Activated CD8-positive, alpha-beta T cell treated with anti-CD3 and anti-CD28 coated beads, Interleukin-2, amount 10 ng/mL, durations not matched to agents 7 days and 5 days (primary cell): ENCODE measurements around the gene IL13RA2. TPM values are rescaled to one million over a fixed set of nuclear protein-coding genes. Genes with fewer than 3 reads are reported as not detected.

Experiments used
- ATAC-seq: fragments of 150-1000 bp; cut with Tn5 transposase; one replicate; pipeline ENCODE4 v1.10.0; 2021; ENCODE audit warnings: moderate library complexity
- CTCF ChIA-PET: fragments of 350-600 bp; sonication (Branson Sonifier 250); formaldehyde crosslinking; loops from one replicate; lab custom pipeline; 2021; ENCODE audit warnings: antibody characterized with exemption; lab: Charles Lee
- POLR2A ChIA-PET: fragments of 350-600 bp; sonication (Branson Sonifier 250); formaldehyde crosslinking; loops from one replicate; lab custom pipeline; 2021; ENCODE audit warnings: antibody characterized with exemption; lab: Charles Lee
- DNase-seq: peaks from one replicate; pipeline ENCODE4 v3.0.0-alpha.2; 2020
- H3K27ac Mint-ChIP-seq: one replicate; pipeline ENCODE4 v1.8.0; 2021; ENCODE audit warnings: mild to moderate bottlenecking, mixed read lengths
- H3K27me3 Mint-ChIP-seq: one replicate; pipeline ENCODE4 v1.8.0; 2021; ENCODE audit warnings: low read depth, mixed read lengths
- H3K36me3 Mint-ChIP-seq: one replicate; pipeline ENCODE4 v1.8.0; 2021; ENCODE audit warnings: low read depth, mixed read lengths
- H3K4me1 Mint-ChIP-seq: one replicate; pipeline ENCODE4 v1.8.0; 2021; ENCODE audit warnings: low read depth, mixed read lengths
- H3K4me3 Mint-ChIP-seq: one replicate; pipeline ENCODE4 v1.8.0; 2021; ENCODE audit warnings: mild to moderate bottlenecking, mixed read lengths
- H3K9me3 Mint-ChIP-seq: one replicate; pipeline ENCODE4 v1.8.0; 2022; ENCODE audit warnings: mixed read lengths; ENCODE audit not compliant: insufficient read depth
- total RNA-seq, 2 experiments: library from RNA; stranded (reverse); gene quantifications; one replicate each; pipeline ENCODE4 v1.2.3, GENCODE V29; 2021

IL13RA2 gene
- total RNA-seq, 2 experiments from 2014 or later, result not detected

GRCh38 chrX:115029869-115030570 lies 12.6 kb upstream of the IL13RA2 start:
- ChIA-PET CTCF (no interaction called here), POLR2A (no interaction called here)
- Mint-ChIP-seq H3K4me3 (no peak overlapping the region), H3K27ac (no peak overlapping the region), H3K4me1 (no peaks in the 10 kb centered on the region), H3K36me3 (no peaks in the 10 kb centered on the region), H3K9me3 (no peaks in the 10 kb centered on the region), H3K27me3 (no peaks in the 10 kb centered on the region)
- ATAC-seq (no peak), DNase-seq (no peak)

GRCh38 chrX:115029440-115029839 lies 12.0 kb upstream of the IL13RA2 start:
- Mint-ChIP-seq H3K4me1 (no peaks in the 10 kb centered on the region), H3K4me3 (no peak overlapping the region), H3K9me3 (no peaks in the 10 kb centered on the region), H3K36me3 (no peaks in the 10 kb centered on the region), H3K27me3 (no peaks in the 10 kb centered on the region), H3K27ac (no peak overlapping the region)
- ATAC-seq, result no peak
- no peak for DNase-seq
- POLR2A ChIA-PET, result no interaction called here
- CTCF ChIA-PET, result no interaction called here

GRCh38 chrX:115023811-115024210 lies 6.4 kb upstream of the IL13RA2 start:
- ChIA-PET POLR2A (no interaction called here), CTCF (no interaction called here)
- Mint-ChIP-seq H3K4me1 (no peaks in the 10 kb centered on the region), H3K27me3 (no peaks in the 10 kb centered on the region), H3K9me3 (no peaks in the 10 kb centered on the region), H3K27ac (no peak overlapping the region), H3K36me3 (no peaks in the 10 kb centered on the region), H3K4me3 (no peak overlapping the region)
- ATAC-seq (no peak), DNase-seq (no peak)

- no peaks in the 10 kb centered on the region for H3K9me3 Mint-ChIP-seq
- no peak overlapping the region for H3K4me3 Mint-ChIP-seq
- H3K4me1 Mint-ChIP-seq, result no peaks in the 10 kb centered on the region
- no peak for DNase-seq
- POLR2A ChIA-PET, result no interaction called here
- CTCF ChIA-PET, result no interaction called here
- H3K27ac Mint-ChIP-seq, result no peak overlapping the region
- H3K36me3 Mint-ChIP-seq, result no peaks in the 10 kb centered on the region
- no peak for ATAC-seq
- H3K27me3 Mint-ChIP-seq, result no peaks in the 10 kb centered on the region
These were observed 5.7 kb upstream of the IL13RA2 start for GRCh38 chrX:115023139-115023538.

DNA sequence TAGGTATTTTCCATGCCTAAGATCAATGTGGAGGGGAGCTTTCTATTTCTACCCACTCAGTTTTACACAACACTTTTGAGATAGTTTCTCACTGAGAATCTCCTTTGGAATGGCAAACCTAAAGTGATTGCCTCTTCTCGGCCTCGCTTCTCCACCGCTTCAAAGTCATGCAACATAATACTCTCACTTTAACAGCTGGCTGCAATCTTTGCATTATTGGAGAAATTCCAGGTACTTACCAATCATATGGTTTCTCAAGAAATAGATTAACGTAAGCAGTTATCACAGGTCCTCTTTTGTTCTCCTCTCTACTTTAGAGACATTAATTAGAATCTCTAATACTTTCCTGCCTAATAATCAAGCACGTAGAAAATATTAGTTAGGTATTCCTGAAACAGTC lies 3.7 kb upstream of the IL13RA2 start:
- ChIA-PET CTCF (no interaction called here), POLR2A (no interaction called here)
- H3K36me3 Mint-ChIP-seq, result no peaks in the 10 kb centered on the region
- no peaks in the 10 kb centered on the region for H3K9me3 Mint-ChIP-seq
- no peak overlapping the region for H3K27ac Mint-ChIP-seq
- H3K27me3 Mint-ChIP-seq, result no peaks in the 10 kb centered on the region
- H3K4me1 Mint-ChIP-seq, result no peaks in the 10 kb centered on the region
- DNase-seq (no peak), ATAC-seq (no peak)
- H3K4me3 Mint-ChIP-seq, result no peak overlapping the region

DNA sequence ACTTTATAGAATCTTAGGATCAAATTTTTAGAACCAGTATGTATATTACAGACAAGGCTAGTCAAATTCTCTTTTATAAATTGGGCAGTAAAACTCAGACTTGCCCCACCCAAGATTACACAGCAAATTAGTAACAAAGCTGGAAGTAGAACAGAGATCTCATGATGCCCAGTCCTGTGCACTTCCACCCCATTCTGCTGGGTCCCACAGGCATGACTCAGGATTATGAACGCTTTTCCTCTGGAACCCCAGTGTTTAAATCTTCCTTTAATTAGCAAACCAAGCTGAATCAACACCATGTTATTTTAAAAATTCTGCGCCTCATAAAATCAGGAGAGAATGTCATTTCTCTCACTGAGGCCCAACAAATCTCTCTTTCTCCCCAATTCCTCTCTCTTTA lies 1.5 kb upstream of the IL13RA2 start:
- CTCF ChIA-PET, result no interaction called here
- H3K36me3 Mint-ChIP-seq, result no peaks in the 10 kb centered on the region
- H3K27me3 Mint-ChIP-seq, result no peaks in the 10 kb centered on the region
- no peak overlapping the region for H3K27ac Mint-ChIP-seq
- no peaks in the 10 kb centered on the region for H3K4me1 Mint-ChIP-seq
- ATAC-seq, result no peak
- no peaks in the 10 kb centered on the region for H3K9me3 Mint-ChIP-seq
- no peak overlapping the region for H3K4me3 Mint-ChIP-seq
- DNase-seq, result no peak
- POLR2A ChIA-PET, result no interaction called here

DNA sequence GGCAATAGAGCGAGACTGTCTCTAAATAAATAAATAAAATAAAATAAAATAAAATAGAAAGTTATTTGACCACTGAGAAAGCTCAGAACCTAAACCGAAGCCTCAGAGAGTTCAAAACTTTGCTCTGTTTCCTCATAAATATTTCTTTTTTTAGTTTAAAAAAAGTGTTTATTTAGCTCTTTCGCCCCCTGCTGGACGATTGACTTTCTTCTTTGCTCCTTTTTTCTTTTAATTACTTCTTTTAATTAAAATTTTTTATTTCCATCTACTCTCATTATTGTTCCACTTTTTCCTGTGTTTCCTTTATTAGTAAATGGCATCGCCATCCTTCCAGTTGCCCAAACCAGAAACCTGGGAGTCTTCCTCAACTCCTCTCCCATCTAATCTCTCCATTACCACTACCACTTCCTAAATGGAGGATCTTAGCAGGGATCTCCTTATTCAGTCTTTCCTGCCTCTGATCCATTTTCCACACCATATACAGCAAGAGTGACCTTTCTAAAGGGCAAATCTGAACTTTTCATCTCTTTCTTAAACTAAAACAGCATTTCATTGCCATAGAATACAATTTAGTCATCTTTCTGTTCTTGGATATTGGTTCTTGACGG lies 728 bp upstream of the IL13RA2 start:
- Mint-ChIP-seq H3K4me1 (no peaks in the 10 kb centered on the region), H3K27ac (no peak overlapping the region), H3K27me3 (no peaks in the 10 kb centered on the region), H3K36me3 (no peaks in the 10 kb centered on the region), H3K9me3 (no peaks in the 10 kb centered on the region), H3K4me3 (no peak overlapping the region)
- ChIA-PET CTCF (no interaction called here), POLR2A (no interaction called here)
- no peak for DNase-seq
- ATAC-seq, result no peak

- Mint-ChIP-seq H3K4me3 (no peak overlapping the region), H3K27me3 (no peaks in the 10 kb centered on the region), H3K4me1 (no peaks in the 10 kb centered on the region), H3K27ac (no peak overlapping the region), H3K9me3 (no peaks in the 10 kb centered on the region), H3K36me3 (no peaks in the 10 kb centered on the region)
- ChIA-PET POLR2A (no interaction called here), CTCF (no interaction called here)
- DNase-seq (no peak), ATAC-seq (no peak)
These were observed 3.7 kb downstream of the IL13RA2 start for GRCh38 chrX:115013705-115014104.

GRCh38 chrX:115011428-115011827 lies 6.0 kb downstream of the IL13RA2 start:
- Mint-ChIP-seq H3K36me3 (no peaks in the 10 kb centered on the region), H3K4me3 (no peak overlapping the region), H3K4me1 (no peaks in the 10 kb centered on the region), H3K27me3 (no peaks in the 10 kb centered on the region), H3K27ac (no peak overlapping the region), H3K9me3 (no peaks in the 10 kb centered on the region)
- ChIA-PET POLR2A (no interaction called here), CTCF (no interaction called here)
- no peak for ATAC-seq
- DNase-seq, result no peak

DNA sequence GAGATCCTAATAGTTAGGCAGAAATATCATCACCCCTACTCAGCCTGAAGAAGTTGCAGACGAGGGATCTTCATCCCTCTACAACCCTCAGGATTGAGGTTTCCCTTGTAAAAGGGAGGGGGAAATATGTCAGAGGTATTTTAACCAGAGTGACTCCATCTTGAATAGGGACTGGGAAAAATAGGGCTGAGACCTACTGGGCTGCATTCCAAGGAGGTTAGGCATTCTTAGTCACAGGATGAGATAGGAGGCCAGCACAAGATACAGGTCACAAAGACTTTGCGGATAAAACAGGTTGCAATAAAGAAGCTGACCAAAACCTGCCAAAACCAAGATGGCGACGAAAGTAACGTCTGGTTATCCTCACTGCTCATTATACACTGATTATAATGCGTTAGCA lies 17.5 kb downstream of the IL13RA2 start:
- Mint-ChIP-seq H3K27ac (no peak overlapping the region), H3K27me3 (no peaks in the 10 kb centered on the region), H3K4me1 (no peaks in the 10 kb centered on the region), H3K36me3 (no peaks in the 10 kb centered on the region), H3K9me3 (no peaks in the 10 kb centered on the region), H3K4me3 (no peak overlapping the region)
- CTCF ChIA-PET, result no interaction called here
- POLR2A ChIA-PET, result no interaction called here
- ATAC-seq, result no peak
- DNase-seq, result no peak

DNA sequence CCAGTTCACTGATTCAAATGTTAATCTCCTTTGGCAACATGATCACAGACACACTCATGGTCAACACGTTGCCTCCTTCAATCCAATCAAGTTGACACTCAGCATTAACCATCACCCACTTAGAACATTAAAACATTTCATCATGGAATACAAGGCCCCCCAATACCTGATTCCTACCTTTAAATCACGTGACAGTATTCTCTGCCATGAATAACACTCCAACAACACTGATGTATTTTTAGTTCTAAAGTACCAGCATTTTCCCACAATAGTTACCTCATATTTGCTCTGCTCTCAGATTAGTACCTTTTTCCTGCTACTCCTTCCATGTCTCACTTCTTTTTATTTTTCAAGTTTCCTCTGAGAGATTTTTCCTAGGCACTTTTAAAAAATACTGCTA lies 19.6 kb downstream of the IL13RA2 start:
- no peak for ATAC-seq
- no peak for DNase-seq
- POLR2A ChIA-PET, result no interaction called here
- Mint-ChIP-seq H3K9me3 (no peaks in the 10 kb centered on the region), H3K27me3 (no peaks in the 10 kb centered on the region), H3K4me3 (no peak overlapping the region), H3K4me1 (no peaks in the 10 kb centered on the region), H3K27ac (no peak overlapping the region), H3K36me3 (no peaks in the 10 kb centered on the region)
- CTCF ChIA-PET, result no interaction called here

DNA sequence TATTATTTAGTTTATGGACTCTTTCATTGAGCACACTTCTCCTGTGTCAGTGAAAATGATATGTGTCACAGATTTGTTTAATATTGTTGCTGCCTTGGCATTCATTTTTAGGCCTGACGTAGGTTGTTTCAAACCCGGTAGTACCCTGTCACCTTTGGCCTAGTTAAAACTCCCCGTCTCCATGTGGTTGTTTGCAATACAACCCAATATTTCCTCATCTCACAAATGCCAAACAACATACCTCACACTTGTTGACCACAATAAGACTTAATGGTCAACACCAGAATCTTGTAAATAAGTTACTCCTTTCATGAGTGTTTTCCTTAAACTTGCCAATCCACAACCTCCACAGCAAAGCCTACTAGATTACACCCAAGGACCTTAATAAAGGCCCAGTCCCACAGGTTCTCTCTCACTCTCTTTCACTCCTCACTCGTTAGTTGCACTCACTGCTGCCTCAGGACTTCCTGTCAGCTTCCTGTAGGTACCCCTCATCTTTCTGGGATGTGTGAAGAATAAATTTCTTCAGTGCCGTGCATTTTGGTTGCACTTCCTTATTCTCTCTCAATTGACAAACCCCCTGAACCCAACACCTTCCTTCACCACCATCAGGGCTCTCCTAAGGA lies 31.3 kb downstream of the IL13RA2 start:
- H3K27me3 Mint-ChIP-seq, result no peaks in the 10 kb centered on the region
- no peaks in the 10 kb centered on the region for H3K36me3 Mint-ChIP-seq
- CTCF ChIA-PET, result no interaction called here
- H3K9me3 Mint-ChIP-seq, result no peaks in the 10 kb centered on the region
- H3K4me1 Mint-ChIP-seq, result no peaks in the 10 kb centered on the region
- no peak overlapping the region for H3K4me3 Mint-ChIP-seq
- H3K27ac Mint-ChIP-seq, result no peak overlapping the region
- ATAC-seq (no peak), DNase-seq (no peak)
- POLR2A ChIA-PET, result no interaction called here
